Esophagus (tissue), 2 donors: ENCODE results near the gene SPN. TPM values are rescaled to one million over a fixed set of nuclear protein-coding genes. Genes with fewer than 3 reads are reported as not detected.
"Not testable (repeated sequence)": the region's sequence is repeated elsewhere in the genome, so short reads cannot be mapped to it uniquely, and the experiment has no call there.

Experiments
- H3K27ac ChIP-seq, 2 donors: one replicate each; pipeline ENCODE4 v1.5.1; 2013; ENCODE audit warnings: low read depth in 2 of 2, mild to moderate bottlenecking in 2 of 2, inconsistent platforms in 1 of 2, low read length in 1 of 2, moderate library complexity in 1 of 2
- H3K27me3 ChIP-seq, 2 donors: one replicate each; pipeline ENCODE4 v1.6.1; 2013; ENCODE audit warnings: low read length in 2 of 2, control low read depth in 1 of 2, mild to moderate bottlenecking in 1 of 2; ENCODE audit not compliant: insufficient read depth in 2 of 2, control insufficient read depth in 1 of 2
- H3K36me3 ChIP-seq, 2 donors: one replicate each; pipeline ENCODE4 v1.6.1; 2013; ENCODE audit warnings: low read length in 1 of 2; ENCODE audit not compliant: control insufficient read depth in 2 of 2, insufficient read depth in 2 of 2
- H3K4me1 ChIP-seq, 2 donors: one replicate each; pipeline ENCODE4 v1.6.1; 2013; ENCODE audit warnings: low read length in 1 of 2; ENCODE audit not compliant: control insufficient read depth in 2 of 2, insufficient read depth in 2 of 2
- H3K4me3 ChIP-seq, 2 donors: one replicate each; pipeline ENCODE4 v1.5.1; 2013; ENCODE audit warnings: low read length in 2 of 2, mild to moderate bottlenecking in 2 of 2, low read depth in 1 of 2, moderate library complexity in 1 of 2
- H3K9me3 ChIP-seq, 2 donors: one replicate each; pipeline ENCODE4 v1.6.1; 2013; ENCODE audit warnings: mild to moderate bottlenecking in 2 of 2, low read depth in 1 of 2, low read length in 1 of 2, moderate library complexity in 1 of 2; ENCODE audit not compliant: control insufficient read depth in 2 of 2, insufficient read depth in 1 of 2
- WGBS, 2 donors: extraction: QIAGEN DNeasy Blood & Tissue Kit; methylation state at CpG; one replicate each; pipeline ENCODE4 v1.1.7; 2013; 5-methylcytosine and 5-hydroxymethylcytosine counted together
- polyA plus RNA-seq, 2 donors: library from polyadenylated mRNA; stranded (reverse); fragments of 200-250 nt; gene quantifications; one replicate each; pipeline ENCODE4 v1.2.3, GENCODE V29; 2013
- donor health status: healthy with polysubstance abuse.
- donor health status: Bipolar disorder and iron deficiency.

Gene SPN
- polyA plus RNA-seq, 2 donors, result 1.1 to 1.5 TPM

DNA sequence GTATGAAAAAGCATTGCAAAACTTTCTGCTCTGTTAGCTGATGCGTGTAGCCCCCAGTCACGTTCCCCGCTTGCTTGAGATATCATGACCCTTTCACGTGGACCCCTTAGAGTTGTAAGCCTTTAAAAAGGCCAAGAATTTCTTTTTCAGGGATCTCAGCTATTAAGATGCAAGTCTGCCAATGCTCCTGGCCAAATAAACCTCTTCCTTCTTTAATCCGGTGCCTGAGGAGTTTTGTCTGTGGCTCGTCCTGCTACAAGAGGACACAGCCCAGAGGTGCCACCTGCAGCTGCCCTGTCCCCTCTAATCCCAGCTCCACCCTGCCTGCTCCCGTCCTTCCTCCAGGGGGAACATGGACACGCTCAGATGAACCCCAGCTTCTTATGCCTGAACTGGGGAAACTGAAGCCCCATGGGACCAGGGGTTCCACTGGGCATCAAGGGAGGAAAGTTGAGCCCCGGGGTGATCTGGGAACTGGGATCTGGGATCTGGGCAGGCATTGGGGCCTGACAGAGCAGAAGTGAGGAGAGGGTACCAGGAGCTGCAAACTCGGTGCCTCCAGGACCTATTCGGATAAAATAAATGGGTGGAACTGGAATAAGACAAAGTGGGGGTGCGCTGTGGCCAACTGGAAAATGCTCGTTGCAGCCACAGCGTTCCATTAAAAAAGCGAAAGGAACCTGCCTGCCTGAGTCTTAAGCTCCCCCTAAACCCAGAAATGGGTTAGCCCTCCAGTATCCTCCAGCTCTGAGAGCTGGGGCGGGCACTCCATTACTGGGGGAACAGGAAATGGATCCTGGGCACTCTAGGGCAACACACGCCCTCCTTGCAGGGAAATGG, 35.7 kb downstream of the SPN start:
- H3K27ac ChIP-seq, result no peak overlapping the region
- H3K27me3 ChIP-seq, result no peaks in the 10 kb centered on the region
- H3K4me1 ChIP-seq, result no peaks in the 10 kb centered on the region
- H3K9me3 ChIP-seq, result no peaks in the 10 kb centered on the region
- H3K4me3 ChIP-seq, result no peak overlapping the region
- WGBS, 2 donors, result 90 to 91% methylated on average over 17 of the region's 17 CpGs
- H3K36me3 ChIP-seq, result no peaks in the 10 kb centered on the region

DNA sequence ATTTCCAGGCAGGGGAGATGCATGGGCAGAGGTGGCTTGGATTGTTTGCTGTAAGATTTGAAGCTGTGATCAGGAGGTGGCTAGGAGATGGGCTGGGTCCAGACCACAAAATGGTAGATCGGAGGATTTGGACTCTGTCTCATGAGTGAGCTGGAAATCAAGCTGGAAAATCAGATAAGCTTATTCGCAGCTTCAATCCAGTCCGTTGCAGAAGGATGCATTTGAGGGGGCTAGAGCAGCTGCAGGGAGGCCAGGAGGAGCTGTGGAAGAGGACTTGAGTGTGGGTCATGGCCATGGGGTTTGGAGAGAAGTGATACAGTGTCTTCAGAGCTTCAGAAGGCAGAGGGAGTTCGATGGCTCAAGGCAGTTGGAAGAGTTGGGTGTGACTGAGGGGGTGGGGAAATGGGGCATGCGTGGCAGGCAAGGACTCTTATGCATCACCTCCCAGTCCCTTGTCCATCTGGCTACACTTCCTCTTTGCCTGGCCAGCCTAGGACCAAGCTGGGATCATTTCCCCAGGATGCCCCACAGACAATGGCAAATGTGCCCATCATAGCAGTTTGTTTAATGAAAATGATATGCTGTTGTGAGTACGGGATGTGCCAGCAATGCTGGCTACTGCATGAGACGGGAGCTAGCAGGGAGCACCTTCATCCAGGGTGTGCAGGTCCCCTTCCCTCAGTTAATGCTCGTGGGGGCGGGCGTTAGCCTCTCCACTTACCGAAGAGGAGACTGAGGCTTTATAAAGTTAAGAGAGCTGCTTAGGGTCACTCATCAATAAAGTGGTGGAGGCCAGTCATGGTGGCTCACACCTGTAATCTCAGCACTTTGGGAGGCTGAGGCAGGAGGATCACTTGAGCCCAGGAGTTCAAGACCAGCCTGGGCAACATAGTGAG, 36.5 kb downstream of the SPN start:
- no peak overlapping the region for H3K27ac ChIP-seq
- H3K36me3 ChIP-seq, result no peaks in the 10 kb centered on the region
- H3K4me1 ChIP-seq, result no peaks in the 10 kb centered on the region
- no peaks in the 10 kb centered on the region for H3K9me3 ChIP-seq
- H3K4me3 ChIP-seq, result no peak overlapping the region
- H3K27me3 ChIP-seq, result no peaks in the 10 kb centered on the region
- WGBS, 2 donors, result 71% methylated on average over 11 of the region's 11 CpGs

DNA sequence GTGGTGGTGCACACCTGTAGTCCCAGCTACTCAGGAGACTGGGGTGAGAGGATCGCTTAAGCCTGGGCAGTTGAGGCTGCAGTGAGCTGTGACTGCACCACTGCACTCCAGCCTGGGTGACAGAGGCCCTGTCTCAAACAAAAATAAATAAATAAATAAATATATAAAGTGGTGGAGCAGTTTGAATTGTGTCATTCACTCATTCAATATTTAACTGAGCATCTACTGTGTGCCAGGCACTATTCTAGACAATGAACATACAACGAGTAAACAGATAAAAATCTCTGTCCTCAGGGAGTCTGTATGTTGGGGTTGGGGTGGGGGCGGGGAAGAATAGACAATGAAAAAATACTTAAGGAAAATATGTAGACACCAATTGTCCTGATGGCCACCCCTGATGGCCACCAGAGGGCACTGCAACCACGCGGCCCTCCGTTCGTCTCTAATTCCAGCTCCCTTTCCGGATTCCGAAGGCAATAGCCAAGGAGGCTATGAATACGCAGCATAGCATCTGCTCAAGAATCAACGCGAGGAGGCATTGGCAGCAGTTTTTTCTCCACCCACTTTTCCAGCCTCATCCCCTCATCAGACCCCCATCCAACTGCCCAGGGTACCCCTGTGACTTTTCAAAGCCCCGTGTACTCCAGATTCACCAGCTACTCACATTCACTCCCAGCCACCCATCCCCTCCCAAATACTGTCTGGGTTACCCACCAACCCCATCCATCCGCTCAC, 37.4 kb downstream of the SPN start:
- H3K27me3 ChIP-seq, result no peaks in the 10 kb centered on the region
- H3K4me3 ChIP-seq, result no peak overlapping the region
- no peaks in the 10 kb centered on the region for H3K4me1 ChIP-seq
- no peak overlapping the region for H3K27ac ChIP-seq
- no peaks in the 10 kb centered on the region for H3K36me3 ChIP-seq
- WGBS, 2 donors, result 13 to 16% methylated on average over 14 of the region's 14 CpGs
- no peaks in the 10 kb centered on the region for H3K9me3 ChIP-seq

DNA sequence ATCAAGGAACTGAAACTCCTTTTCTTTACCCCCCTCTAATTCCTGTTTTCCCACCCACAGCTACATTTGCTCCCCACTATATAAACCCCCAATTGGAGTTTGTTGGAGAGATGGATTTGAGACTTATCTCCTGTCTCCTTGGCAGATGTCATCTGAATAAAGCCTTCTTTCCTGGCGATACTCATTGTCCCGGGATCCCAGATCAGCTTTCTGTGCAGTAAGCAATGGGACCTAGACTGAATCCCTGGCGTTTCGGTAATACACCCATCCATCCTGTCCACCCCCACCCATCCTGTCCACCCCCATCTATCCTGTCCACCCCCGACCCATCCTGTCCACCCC, 38.1 kb downstream of the SPN start:
- Histone ChIP-seq H3K27ac (no peak overlapping the region), H3K36me3 (no peaks in the 10 kb centered on the region), H3K4me1 (no peaks in the 10 kb centered on the region), H3K9me3 (no peaks in the 10 kb centered on the region), H3K4me3 (no peak overlapping the region), H3K27me3 (no peaks in the 10 kb centered on the region)
- 83 to 85% methylated on average over 5 of the region's 5 CpGs for WGBS, 2 donors

DNA sequence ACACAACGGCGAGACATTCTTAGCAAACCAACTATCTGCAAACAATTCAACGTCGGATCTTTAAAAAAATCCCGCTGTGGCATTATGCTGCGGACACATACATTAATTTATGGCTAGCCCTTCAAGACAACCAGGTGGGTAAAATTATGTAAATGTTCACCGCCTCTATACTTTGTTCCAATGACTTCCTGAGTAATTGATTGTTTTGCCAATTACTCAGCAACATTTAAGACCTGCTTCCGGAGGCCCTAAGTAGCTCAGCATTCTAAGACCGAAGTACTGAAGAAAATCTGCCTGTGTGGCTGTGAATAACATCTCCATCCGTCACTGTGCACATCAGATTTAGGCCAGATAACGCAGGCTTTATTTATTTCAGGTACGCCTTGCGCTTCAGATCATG, 39.2 kb downstream of the SPN start:
- H3K27ac ChIP-seq, result no peak overlapping the region
- no peaks in the 10 kb centered on the region for H3K4me1 ChIP-seq
- no peak overlapping the region for H3K4me3 ChIP-seq
- WGBS, 2 donors, result 64 to 71% methylated on average over 13 of the region's 13 CpGs
- H3K27me3 ChIP-seq, result no peaks in the 10 kb centered on the region
- no peaks in the 10 kb centered on the region for H3K36me3 ChIP-seq
- H3K9me3 ChIP-seq, result no peaks in the 10 kb centered on the region

DNA sequence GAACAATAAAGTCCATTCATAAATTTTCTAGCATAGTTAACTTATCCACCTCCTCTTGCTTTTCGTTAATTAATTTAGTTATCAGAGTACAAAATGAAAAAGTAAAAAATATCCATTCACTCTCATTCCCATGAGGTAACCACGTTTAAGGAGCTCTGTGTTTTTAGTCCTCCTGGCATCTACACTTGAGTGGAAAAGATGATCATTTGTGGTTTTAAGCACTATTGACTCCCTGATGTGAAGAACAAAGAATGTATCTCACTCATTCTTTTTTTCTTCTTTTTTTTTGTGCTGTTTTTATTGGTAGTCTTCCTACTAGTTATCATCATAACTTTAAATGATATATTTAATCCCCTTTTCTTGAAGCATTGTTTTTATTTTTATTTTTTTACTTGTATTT, 42.0 kb downstream of the SPN start:
- Histone ChIP-seq H3K4me1 (no peaks in the 10 kb centered on the region), H3K4me3 (no peak overlapping the region), H3K27ac (no peak overlapping the region), H3K9me3 (no peaks in the 10 kb centered on the region), H3K27me3 (no peaks in the 10 kb centered on the region), H3K36me3 (no peaks in the 10 kb centered on the region)
- 61 to 69% methylated on average over 2 of the region's 2 CpGs for WGBS, 2 donors

DNA sequence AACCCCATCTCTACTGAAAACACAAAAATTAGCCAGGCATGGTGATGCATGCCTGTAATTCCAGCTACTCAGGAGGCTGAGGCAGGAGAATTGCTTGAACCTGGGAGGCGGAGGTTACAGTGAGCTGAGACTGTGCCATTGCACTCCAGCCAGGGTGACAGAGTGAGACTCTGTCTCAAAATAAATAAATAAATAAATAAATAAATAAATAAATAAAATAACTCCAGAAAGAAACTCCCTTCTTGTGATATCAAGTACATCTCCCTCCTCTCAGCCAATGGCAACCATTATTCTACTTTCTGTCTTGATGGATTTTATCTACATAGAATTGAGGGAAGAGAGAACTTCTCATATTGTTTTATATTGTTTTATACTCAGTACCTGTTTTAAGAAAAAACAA, 44.1 kb downstream of the SPN start:
- H3K4me1 ChIP-seq, H3K36me3 ChIP-seq, H3K27ac ChIP-seq, H3K27me3 ChIP-seq, H3K4me3 ChIP-seq, H3K9me3 ChIP-seq: not testable (repeated sequence)
- 91 to 100% methylated on average over 1 of the region's 1 CpG for WGBS, 2 donors

DNA sequence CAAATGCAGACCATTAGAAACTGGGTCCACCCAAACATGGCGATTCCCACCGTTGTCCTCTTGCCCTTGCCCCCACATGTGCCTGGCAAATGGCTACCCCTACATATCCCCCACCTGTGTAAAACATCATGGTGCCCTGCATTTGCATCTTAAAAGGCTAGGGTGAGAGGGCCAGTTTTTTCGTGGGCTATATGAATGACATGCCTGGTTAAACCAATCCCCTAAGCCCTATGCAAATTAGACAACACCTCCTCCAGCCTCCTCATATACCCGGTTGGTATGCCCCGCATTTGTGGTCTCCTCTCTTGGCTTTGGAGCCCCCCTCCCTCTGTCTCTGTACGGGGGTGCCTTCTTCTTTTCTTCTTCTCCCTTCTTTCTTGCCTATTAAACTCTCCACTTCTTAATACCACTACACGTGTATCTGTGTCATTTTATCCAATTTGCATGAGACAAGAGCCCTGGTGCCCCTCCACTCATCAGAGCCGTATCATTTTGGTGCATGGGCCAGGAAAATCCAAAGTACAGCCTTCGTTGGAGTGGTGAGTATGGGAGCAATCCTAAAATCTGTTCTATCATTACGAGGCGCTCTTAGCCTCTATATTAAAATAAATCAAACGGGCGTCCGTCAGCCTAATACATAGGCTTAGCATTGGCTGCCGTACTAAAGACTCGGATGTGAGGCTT, 46.0 kb downstream of the SPN start:
- Histone ChIP-seq H3K4me1 (no peaks in the 10 kb centered on the region), H3K27ac (no peak overlapping the region), H3K27me3 (no peaks in the 10 kb centered on the region), H3K36me3 (no peaks in the 10 kb centered on the region), H3K4me3 (no peak overlapping the region), H3K9me3 (no peaks in the 10 kb centered on the region)
- WGBS, 2 donors, result 69 to 74% methylated on average over 16 of the region's 16 CpGs

DNA sequence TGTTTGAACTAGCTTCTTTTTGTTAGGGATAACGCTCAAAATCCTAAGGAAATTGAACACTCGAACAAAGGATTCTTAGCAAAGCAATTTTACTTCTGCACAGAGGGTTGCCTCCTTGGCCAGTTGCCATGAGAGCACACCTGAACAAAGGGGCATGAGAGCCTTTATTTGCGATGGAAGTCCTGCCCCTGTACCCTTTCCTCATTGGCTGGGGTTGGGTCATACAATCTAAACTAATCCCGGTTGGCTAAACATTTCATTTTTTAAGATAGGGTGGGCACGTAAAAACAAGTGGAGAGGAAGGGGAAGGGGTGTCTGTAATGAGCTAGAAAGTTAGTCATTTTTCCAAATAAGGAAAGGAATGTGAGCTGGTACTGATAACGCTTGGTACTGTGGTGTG, 46.6 kb downstream of the SPN start:
- not testable (repeated sequence) for H3K27ac ChIP-seq, H3K4me1 ChIP-seq, H3K36me3 ChIP-seq, H3K9me3 ChIP-seq, H3K4me3 ChIP-seq, H3K27me3 ChIP-seq
- WGBS, 2 donors, result 63 to 69% methylated on average over 6 of the region's 6 CpGs
